HG02870 (cell line): ENCODE measurements around the gene TBC1D7.
A peak's percentile ranks its signal among the peaks of the same experiment; 100 is the strongest.

Experiments
- ATAC-seq: cut with Tn5 transposase; IDR thresholded peaks from one replicate; pipeline ENCODE4 v1.9.1; 2021; ENCODE audit warnings: mild to moderate bottlenecking, moderate library complexity; ENCODE audit not compliant: unreplicated experiment

The TBC1D7 gene

DNA sequence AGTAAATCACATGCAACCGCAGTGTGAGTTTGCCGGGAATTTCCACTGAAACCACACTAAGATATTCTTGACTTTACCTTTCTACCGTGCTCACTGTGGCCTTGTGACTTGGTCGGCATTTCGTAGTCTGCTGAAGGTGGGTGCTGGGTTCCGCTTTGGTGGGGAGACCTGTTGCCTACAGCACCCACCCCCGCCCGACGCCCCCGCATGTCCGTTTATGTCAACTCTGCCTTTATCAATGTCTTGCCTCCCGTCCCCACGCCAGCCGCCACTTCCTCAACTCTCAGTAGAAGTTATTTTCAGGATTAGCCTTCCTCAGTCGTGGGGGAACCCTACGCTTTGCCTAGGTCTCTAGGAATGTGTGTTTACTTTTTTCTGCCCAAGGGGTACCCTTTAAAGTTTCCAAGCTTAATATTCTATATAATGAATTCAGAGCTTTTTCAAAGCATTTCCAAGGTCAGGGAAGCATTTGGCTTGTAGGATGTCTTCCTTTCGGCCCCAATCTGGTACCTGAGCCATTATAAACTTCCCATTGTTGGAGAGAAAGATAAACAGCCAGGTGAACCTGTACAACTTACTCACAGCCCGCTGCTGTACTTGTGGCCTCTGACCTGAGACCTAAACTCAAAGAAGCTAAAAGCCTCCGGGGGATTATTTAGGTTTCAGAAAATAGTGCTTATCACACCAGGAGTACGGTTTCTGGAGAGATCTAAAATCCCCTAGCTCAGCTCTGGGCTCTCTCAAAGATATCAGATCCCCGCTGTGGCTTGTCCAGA, 54.2 kb downstream of the TBC1D7 start:
- peak; percentile 42 for ATAC-seq

DNA sequence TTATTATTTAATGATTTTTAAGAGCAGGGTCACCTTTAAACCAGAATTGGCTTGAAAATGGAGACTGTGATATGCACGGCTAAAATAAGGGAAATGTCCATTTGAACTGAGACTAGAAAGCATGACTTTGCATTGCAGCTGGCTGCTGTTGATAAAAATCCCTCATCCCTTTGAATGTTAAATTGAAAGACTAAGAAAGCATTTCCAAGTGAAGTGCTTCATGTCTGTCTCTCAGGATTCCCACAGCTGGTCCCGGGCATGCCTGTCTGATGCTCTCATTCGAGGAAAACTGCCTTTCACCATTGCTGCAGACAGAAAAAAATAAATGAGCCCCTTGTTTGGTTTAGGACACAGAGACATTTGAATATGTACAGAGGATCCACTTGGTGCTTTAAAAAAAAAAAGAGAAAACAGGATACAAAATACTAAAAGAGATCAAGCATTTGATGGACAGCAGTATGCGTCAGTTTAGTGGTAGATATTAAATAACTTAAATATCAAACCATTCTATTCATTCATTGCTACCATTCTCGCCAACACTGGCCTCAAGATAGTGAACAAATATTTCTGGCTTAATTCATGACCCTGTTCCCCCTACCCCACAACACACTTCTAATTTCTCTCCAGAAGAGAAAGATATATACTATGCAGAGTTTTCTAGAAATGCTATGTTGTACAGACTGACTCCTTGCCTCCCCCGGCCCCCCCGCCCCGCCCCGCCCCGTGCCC, 55.0 kb downstream of the TBC1D7 start:
- ATAC-seq, result no peak

- ATAC-seq, result peak; percentile 61
Measured at GRCh38 chr6:13272131-13273046, 55.9 kb downstream of the TBC1D7 start.

DNA sequence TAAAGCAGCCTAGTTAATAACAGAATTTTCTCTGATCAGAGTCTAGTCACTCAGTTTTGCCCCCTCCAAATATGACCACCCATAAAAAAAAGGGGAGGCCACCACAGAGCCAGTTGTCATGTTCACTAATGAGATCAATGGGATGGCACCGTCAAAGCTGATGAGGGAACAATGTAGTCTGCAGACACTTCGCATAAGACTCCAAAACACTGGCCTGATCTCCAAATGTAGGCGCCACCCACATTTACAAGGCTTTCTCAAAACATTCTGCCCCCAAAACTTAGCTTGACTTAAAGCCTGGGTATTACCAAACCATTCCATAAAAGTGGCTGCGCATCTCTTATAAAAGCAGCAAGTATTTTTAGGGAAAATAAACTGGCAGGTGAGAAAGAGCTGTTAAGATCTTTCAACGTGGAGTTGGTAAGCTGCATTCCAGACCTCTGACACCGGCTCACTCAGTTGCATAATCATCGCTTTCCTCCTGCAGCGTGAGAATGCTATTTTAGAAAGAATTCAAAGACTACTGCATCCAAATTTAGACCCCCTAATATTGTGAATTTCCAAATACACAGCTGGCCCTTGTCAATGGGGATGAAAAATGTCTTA, 59.3 kb downstream of the TBC1D7 start:
- ATAC-seq, result no peak

DNA sequence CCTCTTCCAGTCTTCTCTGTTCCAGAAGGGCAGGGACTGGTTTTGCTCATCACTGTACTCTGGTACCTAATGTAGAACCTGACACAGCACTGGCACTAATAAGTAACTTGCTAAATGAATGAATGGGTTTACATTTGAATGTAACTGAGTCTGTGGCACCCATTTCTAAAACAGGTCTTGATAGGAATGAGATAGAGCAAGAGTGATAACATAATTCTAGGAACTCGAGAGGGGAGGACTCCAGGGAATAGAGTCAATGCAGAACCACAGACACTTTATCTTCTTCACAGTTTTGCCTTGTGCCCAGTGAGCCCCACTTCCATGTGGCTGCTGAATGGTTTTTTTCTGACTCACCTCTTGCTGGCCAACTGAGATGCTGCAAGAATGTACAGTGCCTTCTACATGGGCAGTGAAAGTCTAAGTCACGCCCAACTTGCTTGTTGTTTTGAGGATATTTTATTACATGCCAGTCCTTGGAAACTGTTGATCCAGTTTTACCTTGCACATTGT, 61.1 kb downstream of the TBC1D7 start:
- ATAC-seq, result no peak

DNA sequence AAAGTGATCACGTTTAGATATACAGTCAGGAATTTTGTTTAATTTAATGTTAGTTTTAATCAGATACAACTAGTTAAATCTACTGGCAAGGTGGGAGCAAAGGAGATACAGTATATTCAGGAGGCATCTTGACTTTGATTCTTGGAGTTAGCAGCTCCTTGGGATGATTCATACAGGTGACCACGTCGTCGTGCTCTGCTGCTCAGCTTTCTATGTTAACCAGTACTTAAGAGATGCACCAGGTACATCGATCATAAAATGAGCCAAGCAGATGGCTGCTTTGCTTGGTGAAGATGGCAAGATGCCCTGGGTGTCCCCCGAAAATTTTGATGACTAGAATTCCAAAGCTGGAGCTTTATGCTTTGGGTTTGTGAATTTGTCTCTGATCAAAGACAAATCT, 64.7 kb downstream of the TBC1D7 start:
- ATAC-seq, result no peak

DNA sequence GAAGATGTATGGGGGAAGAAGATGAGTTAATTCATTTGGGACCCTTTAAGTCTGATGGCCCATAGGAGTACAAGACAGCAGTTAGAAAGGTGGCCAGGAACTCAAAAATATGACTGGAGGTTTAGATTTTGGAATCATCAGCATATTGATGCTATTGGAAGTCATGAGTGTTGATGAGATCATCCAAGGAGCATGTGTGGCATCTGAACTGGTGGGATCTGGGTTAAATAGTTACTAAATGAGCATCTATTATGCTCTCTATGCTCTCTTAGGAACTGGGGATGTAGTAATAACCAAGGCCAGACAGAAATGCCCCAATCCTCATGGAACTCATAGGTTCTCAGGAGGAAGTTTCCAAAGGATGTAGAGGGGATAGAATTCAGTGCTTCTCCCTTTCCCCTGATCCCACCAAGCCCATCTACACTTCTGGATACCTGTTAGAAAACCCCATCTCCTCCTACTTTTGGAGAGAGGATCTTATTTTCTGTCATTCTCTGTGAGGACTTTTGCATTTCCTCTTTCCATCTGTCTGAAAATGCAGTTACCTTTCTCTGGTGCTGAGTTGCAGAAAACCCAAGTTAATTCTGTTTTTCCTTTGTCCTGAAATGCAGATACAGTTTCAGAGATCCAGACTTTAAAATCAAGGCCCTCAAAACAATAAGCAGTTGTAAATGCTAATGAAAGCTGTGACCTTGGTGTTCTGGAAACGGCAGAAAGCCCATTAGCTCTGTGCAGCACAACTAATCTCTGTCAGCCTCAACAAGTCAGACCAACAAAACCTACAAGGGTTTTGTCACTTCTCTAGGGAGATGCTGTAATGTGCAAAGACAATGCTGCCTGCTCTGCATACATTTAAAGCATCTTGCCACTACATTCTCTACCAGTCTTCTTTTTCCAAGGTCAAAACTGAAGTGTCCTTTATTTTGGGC, 65.8 kb downstream of the TBC1D7 start:
- no peak for ATAC-seq

- ATAC-seq, result peak; percentile 60
Measured at GRCh38 chr6:13261464-13261994, 66.8 kb downstream of the TBC1D7 start.

DNA sequence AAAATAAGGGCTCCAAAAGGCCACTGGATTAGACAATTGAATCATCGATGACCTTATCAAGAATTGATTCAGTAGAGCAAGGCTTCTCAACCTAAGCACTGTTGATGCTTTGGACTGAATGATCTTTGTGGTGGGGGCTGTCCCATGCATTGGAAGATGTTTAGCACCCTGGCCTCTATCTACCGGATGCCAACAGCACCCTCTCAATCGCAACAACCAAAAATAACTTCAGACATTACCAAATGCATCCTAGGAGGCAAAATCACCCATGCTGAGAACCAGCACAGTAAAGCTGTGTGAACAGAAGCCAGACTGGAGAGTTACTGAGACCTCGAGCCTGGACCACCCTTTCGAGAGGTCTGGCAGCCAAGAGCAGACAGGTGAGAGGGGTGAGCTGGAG, 67.5 kb downstream of the TBC1D7 start:
- ATAC-seq, result no peak

DNA sequence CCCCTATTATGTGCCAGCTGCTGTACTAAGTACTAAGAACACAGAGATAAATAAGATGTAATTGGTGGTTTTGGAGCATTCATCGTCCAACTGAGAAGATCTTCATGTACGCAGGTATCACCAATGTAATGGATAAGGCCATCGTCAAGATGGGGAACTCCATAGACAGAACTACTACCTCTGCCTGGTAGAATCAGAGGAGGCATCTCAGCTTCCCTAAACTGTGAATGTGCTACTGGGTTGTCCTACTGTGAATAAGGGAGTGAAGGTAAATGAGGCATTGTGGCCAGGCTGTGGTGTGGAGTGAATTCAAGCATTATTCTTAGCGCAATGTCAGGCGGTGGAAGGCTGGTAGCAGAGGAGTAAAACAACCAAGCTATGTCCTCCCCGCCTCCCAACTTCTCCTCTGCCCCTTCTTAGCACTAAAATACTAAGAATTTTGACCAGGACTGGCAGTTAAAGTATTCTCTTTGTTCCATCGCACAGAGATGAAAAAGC, 68.2 kb downstream of the TBC1D7 start:
- ATAC-seq, result no peak

- peak; percentile 33 for ATAC-seq
Measured at GRCh38 chr6:13259393-13259792, 68.9 kb downstream of the TBC1D7 start.

- ATAC-seq, result no peak
Measured at GRCh38 chr6:13256266-13257001, 71.9 kb downstream of the TBC1D7 start.
